K562 (cell line): Measurements from ENCODE around the gene ZNRF3.

Source experiments
- CBX8 ChIP-seq: fragments of 200-600 bp; sonication (generic); IDR thresholded peaks from 2 replicates; pipeline ENCODE4 v1.6.1; 2012; ENCODE audit warnings: borderline replicate concordance, mixed run types, low read depth, mild to moderate bottlenecking, moderate library complexity, mixed read lengths, low read length, control low read depth, inconsistent platforms; ENCODE audit not compliant: poor library complexity, severe bottlenecking; ENCODE audit errors: extremely low read depth
- EZH2 ChIP-seq: IDR thresholded peaks from 2 replicates; pipeline ENCODE4 v1.6.1; 2012; ENCODE audit warnings: low read depth, mild to moderate bottlenecking, inconsistent platforms, low read length, borderline replicate concordance
- ZNF263 ChIP-seq: sonication (generic); formaldehyde crosslinking; IDR thresholded peaks from 2 replicates; pipeline ENCODE4 v1.8.0; 2022; ENCODE audit warnings: mild to moderate bottlenecking, missing genetic modification reagents, borderline replicate concordance

DNA sequence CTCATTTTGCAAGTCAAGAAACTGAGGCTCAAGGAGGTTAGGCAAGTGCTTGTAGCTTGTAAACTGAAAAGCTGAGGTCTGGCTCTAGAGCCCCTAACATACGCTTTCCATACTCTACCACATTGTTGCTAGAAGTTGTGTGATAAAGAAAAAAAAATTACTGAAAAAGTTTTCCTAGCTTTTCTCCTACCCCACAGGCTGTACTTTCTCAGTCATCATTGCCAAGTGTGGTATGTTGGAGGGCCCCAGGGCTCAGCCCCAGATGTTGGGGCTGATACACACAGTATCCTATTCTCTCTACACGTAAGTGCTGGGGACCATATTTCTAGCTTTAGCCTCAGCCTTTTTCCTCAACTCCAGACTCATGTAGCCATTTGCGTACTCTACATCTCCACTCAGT, 205.4 kb downstream of the ZNRF3 start:
- TF ChIP-seq CBX8 = no peak
- TF ChIP-seq ZNF263 (CRISPR knock-in tag) = no peak
- TF ChIP-seq EZH2 = no peak
